ENCODE data around the gene TP53I13.

Gene TP53I13

GRCh38 chr17:29591737-29592608 lies 23.5 kb downstream of the TP53I13 start:
- no peaks in the 10 kb centered on the region for H3K9me3 Mint-ChIP-seq
- H3K4me1 Mint-ChIP-seq (ENCODE audit: low read depth) = peaks cover 56% of the 10 kb centered on the region
- peaks cover 21% of the 10 kb centered on the region for H3K36me3 Mint-ChIP-seq (ENCODE audit: low read depth)
- peak; percentile 91 for DNase-seq
- H3K4me3 Mint-ChIP-seq = peak overlapping the region; percentile 79
- peak overlapping the region; percentile 92 for H3K27ac Mint-ChIP-seq
- H3K27me3 Mint-ChIP-seq = no peaks in the 10 kb centered on the region

- Mint-ChIP-seq H3K9me3 (no peaks in the 10 kb centered on the region), H3K4me3 (peak within 1 kb of the TSS; percentile 83), H3K4me1 (ENCODE audit: low read depth) (peaks cover 46% of the 10 kb centered on the region), H3K27ac (peak within 1 kb of the TSS; percentile 92), H3K36me3 (ENCODE audit: low read depth) (peaks cover 13% of the 10 kb centered on the region), H3K27me3 (no peaks in the 10 kb centered on the region)
- DNase-seq = peak; percentile 76
Measured at GRCh38 chr17:29592850-29593551, 24.5 kb downstream of the TP53I13 start, which contains the start of gene ANKRD13B. Gene ANKRD13B (plus strand): TSS chr17:29593132. CDS start chr17:29593622, 490 bp downstream.

GRCh38 chr17:29593591-29594518 lies 25.4 kb downstream of the TP53I13 start:
- Mint-ChIP-seq H3K27me3 (no peaks in the 10 kb centered on the region), H3K4me1 (ENCODE audit: low read depth) (peaks cover 43% of the 10 kb centered on the region), H3K36me3 (ENCODE audit: low read depth) (peaks cover 5% of the 10 kb centered on the region), H3K9me3 (no peaks in the 10 kb centered on the region), H3K4me3 (peak overlapping the region; percentile 83), H3K27ac (peak overlapping the region; percentile 67)
- peak; percentile 62 for DNase-seq

GRCh38 chr17:29594519-29595090 lies 26.1 kb downstream of the TP53I13 start:
- H3K4me3 Mint-ChIP-seq = peak overlapping the region; percentile 83
- H3K4me1 Mint-ChIP-seq (ENCODE audit: low read depth) = peaks cover 43% of the 10 kb centered on the region
- H3K27ac Mint-ChIP-seq = peak overlapping the region; percentile 67
- no peaks in the 10 kb centered on the region for H3K9me3 Mint-ChIP-seq
- peaks cover 5% of the 10 kb centered on the region for H3K36me3 Mint-ChIP-seq (ENCODE audit: low read depth)
- no peaks in the 10 kb centered on the region for H3K27me3 Mint-ChIP-seq
- DNase-seq = no peak

- Mint-ChIP-seq H3K4me1 (ENCODE audit: low read depth) (peaks cover 38% of the 10 kb centered on the region), H3K27me3 (no peaks in the 10 kb centered on the region), H3K4me3 (peak overlapping the region; percentile 83), H3K27ac (no peak overlapping the region), H3K9me3 (no peaks in the 10 kb centered on the region), H3K36me3 (ENCODE audit: low read depth) (peaks cover 5% of the 10 kb centered on the region)
- no peak for DNase-seq
Measured at GRCh38 chr17:29595107-29595942, 26.8 kb downstream of the TP53I13 start.

- H3K27ac Mint-ChIP-seq = no peak overlapping the region
- no peak for DNase-seq
- H3K4me1 Mint-ChIP-seq (ENCODE audit: low read depth) = peaks cover 37% of the 10 kb centered on the region
- H3K27me3 Mint-ChIP-seq = no peaks in the 10 kb centered on the region
- H3K4me3 Mint-ChIP-seq = no peak overlapping the region
- H3K9me3 Mint-ChIP-seq = no peaks in the 10 kb centered on the region
- H3K36me3 Mint-ChIP-seq (ENCODE audit: low read depth) = peaks cover 5% of the 10 kb centered on the region
Measured at GRCh38 chr17:29595943-29596774, 27.7 kb downstream of the TP53I13 start.

- Mint-ChIP-seq H3K27ac (no peak overlapping the region), H3K27me3 (no peaks in the 10 kb centered on the region), H3K4me1 (ENCODE audit: low read depth) (peaks cover 30% of the 10 kb centered on the region), H3K4me3 (no peak overlapping the region), H3K9me3 (no peaks in the 10 kb centered on the region), H3K36me3 (ENCODE audit: low read depth) (peaks cover 5% of the 10 kb centered on the region)
- no peak for DNase-seq
Measured at GRCh38 chr17:29596811-29597210, 28.3 kb downstream of the TP53I13 start.

GRCh38 chr17:29597361-29598172 lies 29.1 kb downstream of the TP53I13 start:
- no peak overlapping the region for H3K4me3 Mint-ChIP-seq
- H3K27ac Mint-ChIP-seq = no peak overlapping the region
- peaks cover 5% of the 10 kb centered on the region for H3K36me3 Mint-ChIP-seq (ENCODE audit: low read depth)
- DNase-seq = no peak
- peaks cover 23% of the 10 kb centered on the region for H3K4me1 Mint-ChIP-seq (ENCODE audit: low read depth)
- no peaks in the 10 kb centered on the region for H3K27me3 Mint-ChIP-seq
- no peaks in the 10 kb centered on the region for H3K9me3 Mint-ChIP-seq

GRCh38 chr17:29603109-29603674 lies 34.7 kb downstream of the TP53I13 start:
- no peak for DNase-seq
- Mint-ChIP-seq H3K4me3 (no peak overlapping the region), H3K36me3 (ENCODE audit: low read depth) (no peaks in the 10 kb centered on the region), H3K27me3 (no peaks in the 10 kb centered on the region), H3K27ac (no peak overlapping the region), H3K9me3 (no peaks in the 10 kb centered on the region), H3K4me1 (ENCODE audit: low read depth) (peaks cover 8% of the 10 kb centered on the region)

GRCh38 chr17:29607557-29608195 lies 39.2 kb downstream of the TP53I13 start:
- no peak overlapping the region for H3K4me3 Mint-ChIP-seq
- H3K27ac Mint-ChIP-seq = peak overlapping the region; percentile 22
- H3K4me1 Mint-ChIP-seq (ENCODE audit: low read depth) = no peaks in the 10 kb centered on the region
- H3K36me3 Mint-ChIP-seq (ENCODE audit: low read depth) = peaks cover 12% of the 10 kb centered on the region
- DNase-seq = no peak
- no peaks in the 10 kb centered on the region for H3K27me3 Mint-ChIP-seq
- H3K9me3 Mint-ChIP-seq = no peaks in the 10 kb centered on the region

GRCh38 chr17:29608986-29609385 lies 40.5 kb downstream of the TP53I13 start:
- Mint-ChIP-seq H3K4me1 (ENCODE audit: low read depth) (peaks cover 6% of the 10 kb centered on the region), H3K27ac (no peak overlapping the region), H3K4me3 (no peak overlapping the region), H3K36me3 (ENCODE audit: low read depth) (peaks cover 16% of the 10 kb centered on the region), H3K27me3 (no peaks in the 10 kb centered on the region), H3K9me3 (no peaks in the 10 kb centered on the region)
- DNase-seq = no peak
